Right lobe of liver (tissue), 6 donors: Measurements from ENCODE around the gene SETBP1. TPM values are rescaled to one million over a fixed set of nuclear protein-coding genes. Genes with fewer than 3 reads are reported as not detected.

Experiments
- ATAC-seq, 4 donors: fragments of 200-7000 bp; cut with Tn5 transposase; one replicate each; pipeline ENCODE4 v1.9.1; 2020; ENCODE audit warnings: mild to moderate bottlenecking in 4 of 4, moderate library complexity in 4 of 4
- DNase-seq, 3 donors: peaks; one replicate each; pipeline ENCODE4 v3.0.0-alpha.2; 2020
- H3K27ac ChIP-seq, 3 donors: fragments of 200-600 bp; one replicate each; pipeline ENCODE4 v1.8.0; 2022
- H3K27me3 ChIP-seq, 2 donors: fragments of 200-600 bp; one replicate each; pipeline ENCODE4 v1.8.0; 2022
- H3K36me3 ChIP-seq, 4 donors: fragments of 200-600 bp; sonication (generic) in 1 of 4; one replicate each; pipeline versions ENCODE4 v1.5.1 to v1.8.0; 2017 to 2022; ENCODE audit warnings: control low read depth in 1 of 4
- H3K4me1 ChIP-seq, 4 donors: fragments of 200-600 bp; sonication (generic) in 1 of 4; one replicate each; pipeline versions ENCODE4 v1.5.1 to v1.8.0; 2017 to 2022; ENCODE audit warnings: control low read depth in 1 of 4
- H3K4me3 ChIP-seq, 3 donors: fragments of 200-600 bp; one replicate each; pipeline ENCODE4 v1.8.0; 2022
- H3K9me3 ChIP-seq, 4 donors: fragments of 200-600 bp; sonication (generic) in 1 of 4; one replicate each; pipeline versions ENCODE4 v1.5.1 to v1.8.0; 2017 to 2022; ENCODE audit warnings: control low read depth in 1 of 4
- CTCF ChIP-seq, 4 donors: fragments of 200-600 bp in 3 of 4; fragments of 450-650 bp in 1 of 4; IDR thresholded peaks; one replicate each; pipeline versions ENCODE4 v1.5.1 to v1.8.0; 2016 to 2022; ENCODE audit warnings: antibody characterized with exemption in 4 of 4, mild to moderate bottlenecking in 2 of 4
- POLR2A ChIP-seq: fragments of 450-650 bp; IDR thresholded peaks from one replicate; pipeline ENCODE4 v1.6.1; 2017; ENCODE audit warnings: antibody characterized with exemption, mild to moderate bottlenecking
- WGBS: methylation state at CpG from one replicate; pipeline ENCODE4 v1.1.6; 2018; ENCODE audit warnings: low coverage, low lambda C conversion rate; ENCODE audit not compliant: insufficient coverage; ENCODE audit errors: missing lambda C conversion rate; 5-methylcytosine and 5-hydroxymethylcytosine counted together
- intact Hi-C, 2 donors: fragments of 100-400 bp; cut with DNase I; formaldehyde crosslinking; loops; one replicate each; pipeline versions ENCODE4 v1.11.2 to v1.14.1; 2022
- total RNA-seq, 6 experiments: library from RNA; depleted of rRNA in 2 of 6; stranded (reverse); fragments of >200 nt in 2 of 6; fragmentation: NEBNext Ultra II Directional in 3 of 6; extraction: Animal tissue kit (Norgen Biotek cat#: 25700) in 3 of 6; gene quantifications; one replicate each; pipeline versions ENCODE4 v1.1.0 to v1.2.4, GENCODE V29; 2016 to 2023
- donor health status: DM: no; HTN: yes; CAD: no.
- donor health status: DM: no; HTN: no; CAD: no.
- donor health status: DM: no; HTN: no; CAD: no.
- donor health status: DM: no; HTN: yes; CAD: no.
- donor health status: DM: no; HTN: yes; CAD: no.

Gene SETBP1
- total RNA-seq, 6 experiments from 2014 or later: 14.3 to 29.1 (median 16.6) TPM

DNA sequence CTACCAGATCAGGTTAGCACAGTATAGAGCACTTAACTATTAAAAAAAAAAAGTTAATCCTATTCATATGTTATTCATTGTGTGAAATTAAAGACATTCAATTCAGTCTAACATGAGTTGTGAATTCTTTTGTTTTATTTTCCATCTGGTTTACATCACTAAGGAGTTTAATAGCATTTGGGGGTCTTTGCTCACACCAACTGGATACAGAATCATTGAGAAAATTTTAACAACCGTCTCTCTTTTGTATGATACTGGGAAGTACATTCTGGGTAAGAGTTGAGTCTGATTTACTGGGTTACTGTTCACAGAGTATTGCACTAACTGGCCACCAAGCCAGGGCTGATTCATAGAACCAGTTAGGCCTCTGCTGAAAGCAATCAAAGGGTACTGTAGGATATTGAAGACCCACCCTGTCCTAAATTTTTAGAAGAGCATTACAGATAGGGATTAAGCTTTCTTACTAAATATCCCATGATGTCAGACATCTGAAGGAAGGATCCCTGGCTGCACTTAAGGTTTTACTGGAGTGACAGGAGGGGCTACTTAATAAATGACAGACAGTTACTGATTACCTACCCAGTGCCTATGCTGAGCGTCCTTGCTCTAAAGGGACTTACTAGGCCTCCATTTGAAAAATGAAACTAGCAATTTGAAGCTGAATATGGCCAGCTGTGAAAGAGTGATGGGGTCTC lies 387.9 kb downstream of the SETBP1 start:
- 85% methylated on average over 2 of the region's 2 CpGs for WGBS
- Histone ChIP-seq H3K27me3 (no peaks in the 10 kb centered on the region), H3K4me1 (peaks cover 0 to 19% (median 0%) of the 10 kb centered on the region in 4 donors), H3K27ac (no peak overlapping the region), H3K9me3 (no peaks in the 10 kb centered on the region), H3K36me3 (no peaks in the 10 kb centered on the region), H3K4me3 (no peak overlapping the region)
- DNase-seq (no peak), ATAC-seq (no peak)
- no peak for TF ChIP-seq POLR2A
- no peak for TF ChIP-seq CTCF (IDR thresholded peaks at IDR 0.05)
- intact Hi-C loops: loop anchor here in 1 of 2 donors (5.0 kb wide), 1 partner anchor 59 kb away; no protein-coding TSS in a partner anchor

DNA sequence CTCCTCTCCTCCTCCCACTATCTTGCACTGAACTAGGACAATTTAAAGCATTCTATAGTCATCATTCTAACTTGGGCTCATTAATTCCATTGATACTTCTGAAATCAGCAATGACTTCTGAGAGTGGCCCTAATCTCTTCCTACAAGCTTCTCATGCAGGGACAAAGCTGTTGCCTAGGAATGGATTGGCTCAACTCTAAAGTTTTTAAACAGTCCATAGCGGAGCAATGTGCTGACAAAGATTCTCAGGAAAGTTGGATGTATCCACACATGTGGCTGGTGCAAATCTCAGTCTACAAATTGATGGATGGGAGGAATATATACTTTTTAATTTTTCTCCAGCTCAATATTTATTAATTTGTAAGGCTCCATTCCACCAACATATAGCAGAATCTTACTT lies 388.9 kb downstream of the SETBP1 start:
- Histone ChIP-seq H3K9me3 (no peaks in the 10 kb centered on the region), H3K27ac (no peak overlapping the region), H3K4me3 (no peak overlapping the region), H3K27me3 (no peaks in the 10 kb centered on the region), H3K36me3 (no peaks in the 10 kb centered on the region), H3K4me1 (peaks cover 0 to 13% (median 0%) of the 10 kb centered on the region in 4 donors)
- DNase-seq (no peak), ATAC-seq (no peak)
- TF ChIP-seq CTCF (IDR thresholded peaks at IDR 0.05): no peak
- no peak for TF ChIP-seq POLR2A
- WGBS: 91% methylated on average over 1 of the region's 1 CpG
- intact Hi-C loops: loop anchor here in 1 of 2 donors (5.0 kb wide), 1 partner anchor 58 kb away; no protein-coding TSS in a partner anchor

- no peak for ATAC-seq
Measured at GRCh38 chr18:45071956-45072355, 391.3 kb downstream of the SETBP1 start.

GRCh38 chr18:45073556-45073955 lies 392.9 kb downstream of the SETBP1 start:
- intact Hi-C loops: no loop called here
- ATAC-seq (no peak), DNase-seq (no peak)
- Histone ChIP-seq H3K36me3 (no peaks in the 10 kb centered on the region), H3K9me3 (no peaks in the 10 kb centered on the region), H3K4me3 (no peak overlapping the region), H3K27me3 (no peaks in the 10 kb centered on the region), H3K27ac (no peak overlapping the region), H3K4me1 (no peaks in the 10 kb centered on the region)
- TF ChIP-seq CTCF (IDR thresholded peaks at IDR 0.05) (no peak), POLR2A (no peak)

More at GRCh38 chr18:45071956-45072355, 391.3 kb downstream of the SETBP1 start:
- intact Hi-C loops: no loop called here
- peaks cover 0 to 3% (median 0%) of the 10 kb centered on the region in 4 donors for H3K4me1 ChIP-seq
- H3K27me3 ChIP-seq: no peaks in the 10 kb centered on the region
- H3K9me3 ChIP-seq: no peaks in the 10 kb centered on the region
- H3K36me3 ChIP-seq: no peaks in the 10 kb centered on the region
- no peak for TF ChIP-seq POLR2A
- no peak for TF ChIP-seq CTCF (IDR thresholded peaks at IDR 0.05)
- WGBS: 51% methylated on average over 3 of the region's 3 CpGs
- no peak overlapping the region for H3K27ac ChIP-seq
- no peak for DNase-seq
- H3K4me3 ChIP-seq: no peak overlapping the region
